Hippocampal formation (tissue), 2 donors: ENCODE measurements around the gene FAM72D.
"Not testable (repeated sequence)": the region's sequence is repeated elsewhere in the genome, so short reads cannot be mapped to it uniquely, and the experiment has no call there.

ENCODE experiments used
- DNase-seq, 2 donors: peaks; one replicate each; lab custom pipeline; 2025; lab: John Stamatoyannopoulos, UW

The FAM72D gene

GRCh38 chr1:145082483-145083255 is 13.1 kb upstream of the FAM72D start:
- DNase-seq = not testable (repeated sequence)

- not testable (repeated sequence) for DNase-seq
These were observed 2.1 kb upstream of the FAM72D start for GRCh38 chr1:145093517-145094149.

- DNase-seq = not testable (repeated sequence)
These were observed 1.0 kb upstream of the FAM72D start for GRCh38 chr1:145094655-145095211.

- DNase-seq = not testable (repeated sequence)
These were observed 6.0 kb downstream of the FAM72D start for GRCh38 chr1:145101725-145102124.

DNA sequence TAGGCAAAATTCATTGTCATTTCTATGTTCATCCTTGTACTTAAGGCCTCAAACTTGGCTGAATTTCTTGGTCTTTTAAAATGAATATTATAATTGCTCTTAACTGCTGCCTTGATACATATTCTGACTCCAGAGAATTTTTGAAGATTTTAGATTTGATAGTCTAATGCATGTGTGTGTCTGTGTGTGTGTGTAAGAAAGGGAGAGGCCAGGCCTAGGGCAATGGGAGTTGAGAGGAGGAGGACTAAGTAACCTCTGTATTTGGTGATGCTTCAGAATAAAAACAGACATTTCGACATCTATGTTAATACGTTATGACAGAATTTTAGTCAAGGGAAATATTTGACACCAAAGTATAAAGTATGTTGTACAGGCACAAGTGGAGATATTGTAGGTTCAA is 7.5 kb downstream of the FAM72D start:
- not testable (repeated sequence) for DNase-seq

- DNase-seq = not testable (repeated sequence)
These were observed 15.9 kb downstream of the FAM72D start for GRCh38 chr1:145111674-145112073.

DNA sequence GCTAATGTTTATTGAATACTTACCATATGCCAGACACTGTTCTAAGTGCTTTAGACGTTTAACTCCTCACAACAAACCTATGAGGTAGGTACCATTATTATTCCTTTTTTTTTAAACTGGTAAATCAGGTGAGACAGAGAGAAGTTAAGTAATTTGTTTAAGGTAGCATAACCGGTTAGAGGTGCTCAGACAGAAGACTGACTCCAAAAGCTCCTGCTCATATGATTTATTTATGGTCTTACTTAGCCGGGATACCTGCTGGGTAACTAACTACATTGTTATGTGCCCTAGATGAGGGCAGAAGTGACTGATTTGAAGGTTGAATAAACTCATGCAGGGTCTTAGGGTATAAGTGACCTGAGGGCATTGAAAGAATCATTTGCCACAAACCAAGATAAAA is 16.9 kb downstream of the FAM72D start:
- DNase-seq = not testable (repeated sequence)

GRCh38 chr1:145114560-145115057 is 18.8 kb downstream of the FAM72D start:
- DNase-seq = not testable (repeated sequence)

DNA sequence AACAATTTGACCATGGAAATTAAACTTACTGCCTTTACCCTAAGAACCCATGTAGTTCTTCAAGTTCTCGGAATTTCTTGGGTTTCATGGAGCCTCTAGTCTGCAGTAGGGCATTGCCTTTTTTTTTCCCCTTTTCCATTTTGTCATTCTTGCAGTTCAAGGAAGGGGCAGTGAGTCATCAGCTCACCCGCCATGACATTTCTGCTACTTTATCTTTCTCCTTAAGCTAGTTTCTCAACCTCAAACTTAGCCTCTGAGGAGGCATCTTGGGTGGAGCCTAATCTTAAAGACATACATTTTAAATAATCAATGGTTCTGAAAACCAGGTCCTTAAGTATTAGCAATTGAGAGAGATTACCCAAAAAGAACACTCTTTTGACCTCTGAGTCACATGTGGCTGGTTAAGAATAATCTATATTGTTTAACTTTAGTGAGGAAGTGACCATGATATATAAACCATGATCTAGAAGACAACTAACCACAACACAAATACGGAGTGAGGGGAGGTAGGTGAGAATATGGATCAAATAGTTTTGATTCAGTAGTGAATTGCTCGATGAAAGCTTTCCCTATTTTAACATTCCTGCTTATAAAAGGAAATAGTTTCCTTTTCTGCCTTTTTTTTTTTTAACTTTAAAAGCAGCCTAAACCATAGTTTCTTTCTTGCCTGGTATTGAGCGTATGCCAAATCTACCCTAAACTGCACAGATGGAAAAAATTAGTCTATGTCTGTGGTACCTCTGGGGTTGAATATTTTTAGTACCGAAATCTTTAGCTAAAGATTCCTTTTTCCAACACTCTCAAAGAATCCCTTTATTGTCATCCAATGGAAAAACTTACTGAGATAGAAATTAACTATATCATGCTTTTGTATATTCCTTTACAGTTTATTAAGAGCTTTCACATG is 20.1 kb downstream of the FAM72D start:
- DNase-seq = not testable (repeated sequence)

GRCh38 chr1:145119842-145120241 is 24.1 kb downstream of the FAM72D start:
- not testable (repeated sequence) for DNase-seq

- not testable (repeated sequence) for DNase-seq
These were observed 26.7 kb downstream of the FAM72D start for GRCh38 chr1:145122344-145123061.

DNA sequence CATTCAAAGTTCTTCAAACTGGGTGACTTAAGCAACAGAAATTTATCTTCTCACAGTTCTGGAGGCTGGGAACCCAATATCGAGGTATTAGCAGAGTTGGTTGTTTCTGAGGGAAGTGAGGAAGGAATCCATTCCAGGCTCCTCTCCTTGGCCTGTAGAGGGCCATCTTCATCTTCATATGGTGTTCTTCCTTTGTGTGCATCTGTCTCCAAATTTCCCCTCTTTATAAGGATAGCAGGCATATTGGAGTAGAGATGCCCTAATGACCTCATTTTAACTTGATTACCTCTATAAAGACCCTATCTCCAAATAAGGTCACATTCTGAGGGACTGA is 27.3 kb downstream of the FAM72D start:
- not testable (repeated sequence) for DNase-seq

GRCh38 chr1:145123992-145124641 is 28.3 kb downstream of the FAM72D start:
- DNase-seq = not testable (repeated sequence)

GRCh38 chr1:145125112-145125511 is 29.3 kb downstream of the FAM72D start:
- not testable (repeated sequence) for DNase-seq

DNA sequence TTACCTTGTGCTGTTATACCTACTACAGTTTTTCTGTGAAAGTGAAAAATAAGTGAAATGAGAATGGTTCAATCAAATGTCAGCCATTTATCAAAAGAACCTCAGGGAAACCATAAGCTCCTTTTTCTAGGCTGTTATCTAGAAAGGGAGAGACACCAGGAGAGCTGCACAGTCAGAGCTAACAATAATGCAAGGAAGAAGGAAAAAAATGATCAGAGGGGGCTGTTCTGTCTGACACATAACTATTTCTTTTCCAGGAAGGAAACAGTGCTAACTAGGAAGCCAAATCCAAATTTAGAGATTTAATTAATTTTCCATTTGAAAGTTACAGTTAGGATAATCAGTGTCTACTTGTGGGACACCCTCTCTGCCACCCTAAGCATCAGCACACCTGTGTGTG is 31.4 kb downstream of the FAM72D start:
- not testable (repeated sequence) for DNase-seq

GRCh38 chr1:145128697-145129469 is 33.1 kb downstream of the FAM72D start:
- DNase-seq = not testable (repeated sequence)

DNA sequence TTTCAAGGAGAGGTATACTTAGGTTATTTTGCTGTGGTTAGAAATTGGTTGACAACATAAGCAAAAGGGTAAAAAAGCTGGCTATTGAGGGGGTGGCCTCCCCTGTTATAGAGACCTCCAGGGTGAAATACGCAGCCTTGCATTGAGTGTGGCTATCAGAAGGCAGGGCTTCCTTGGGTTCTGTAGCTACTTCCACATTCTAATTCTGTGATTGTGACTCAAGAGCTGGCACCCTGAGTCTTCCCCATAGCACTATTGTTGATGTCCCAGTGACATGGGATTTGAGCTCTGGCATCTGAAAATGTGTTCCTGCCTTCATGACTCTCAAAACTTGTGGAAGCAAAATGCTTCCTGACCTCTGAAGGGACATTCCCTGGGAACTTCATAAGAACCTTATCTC is 38.7 kb downstream of the FAM72D start:
- not testable (repeated sequence) for DNase-seq

- DNase-seq = not testable (repeated sequence)
These were observed 44.8 kb downstream of the FAM72D start for GRCh38 chr1:145140549-145140948.

DNA sequence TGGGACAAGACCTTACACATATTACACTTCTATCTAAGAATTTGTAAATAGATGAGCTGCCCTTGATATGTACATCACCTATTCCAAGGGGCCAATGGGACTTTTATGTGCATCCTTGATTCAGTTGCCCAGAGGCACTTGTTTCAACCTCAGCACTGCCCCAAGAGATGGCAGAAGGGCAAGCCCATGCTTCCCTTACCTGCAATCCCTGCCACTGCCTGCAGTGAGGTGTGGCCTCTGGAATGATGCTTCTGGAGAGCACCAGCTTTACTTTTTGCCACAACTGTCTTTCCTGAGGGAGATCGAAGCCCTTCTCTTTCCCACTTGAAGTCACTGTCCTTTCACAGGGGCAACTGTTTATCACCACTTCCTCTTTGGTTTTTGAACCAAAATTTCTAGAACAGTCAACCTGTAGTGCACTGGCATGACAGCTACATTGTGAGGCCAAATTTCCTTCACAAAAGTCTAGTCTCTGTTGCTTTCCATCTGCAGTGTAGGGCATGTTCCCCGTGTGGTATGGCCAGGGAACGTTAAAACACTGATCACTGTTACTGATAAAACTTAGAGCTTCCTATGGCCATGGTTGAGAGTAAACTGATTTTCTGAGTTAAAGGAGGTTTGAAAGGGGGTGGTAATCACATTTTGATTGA is 48.6 kb downstream of the FAM72D start:
- DNase-seq = not testable (repeated sequence)
